Limb (tissue), 2 donors: ENCODE data around the gene EPAS1.

Experiments
- DNase-seq, 2 donors: peaks; one replicate each; pipeline ENCODE4 v3.0.0-alpha.2; 2016; ENCODE audit errors: extremely low spot score in 2 of 2

The EPAS1 gene

GRCh38 chr2:46319711-46320110 is 22.5 kb downstream of the EPAS1 start:
- DNase-seq, result no peak

- no peak for DNase-seq
Measured at GRCh38 chr2:46320141-46320567, 22.9 kb downstream of the EPAS1 start.

- DNase-seq, result no peak
Measured at GRCh38 chr2:46323730-46324129, 26.5 kb downstream of the EPAS1 start.

GRCh38 chr2:46325182-46325928 is 28.1 kb downstream of the EPAS1 start:
- DNase-seq, result no peak

GRCh38 chr2:46326231-46326980 is 29.2 kb downstream of the EPAS1 start:
- DNase-seq, result no peak

GRCh38 chr2:46327627-46328026 is 30.4 kb downstream of the EPAS1 start:
- DNase-seq, result peak in 1 of 2 donors; percentile 12

- peak in 1 of 2 donors; percentile 14 for DNase-seq
Measured at GRCh38 chr2:46328291-46328690, 31.1 kb downstream of the EPAS1 start.

GRCh38 chr2:46328829-46329228 is 31.6 kb downstream of the EPAS1 start:
- DNase-seq, result no peak

- no peak for DNase-seq
Measured at GRCh38 chr2:46329340-46329739, 32.1 kb downstream of the EPAS1 start.

GRCh38 chr2:46329803-46330775 is 32.9 kb downstream of the EPAS1 start:
- peak in 1 of 2 donors; percentile 14 for DNase-seq

- DNase-seq, result peak in 1 of 2 donors; percentile 30
Measured at GRCh38 chr2:46331109-46331766, 34.0 kb downstream of the EPAS1 start.

GRCh38 chr2:46332686-46333281 is 35.6 kb downstream of the EPAS1 start:
- peak in 1 of 2 donors; percentile 16 for DNase-seq

- peak in 1 of 2 donors; percentile 16 for DNase-seq
Measured at GRCh38 chr2:46333912-46334311, 36.7 kb downstream of the EPAS1 start.

GRCh38 chr2:46334389-46335271 is 37.4 kb downstream of the EPAS1 start:
- DNase-seq, result peak in 1 of 2 donors; percentile 23

- DNase-seq, result peak; percentile 74 to 79
Measured at GRCh38 chr2:46335391-46336282, 38.4 kb downstream of the EPAS1 start.

GRCh38 chr2:46336283-46336959 is 39.2 kb downstream of the EPAS1 start:
- peak in 1 of 2 donors; percentile 31 for DNase-seq

- peak in 1 of 2 donors; percentile 21 for DNase-seq
Measured at GRCh38 chr2:46337208-46337994, 40.2 kb downstream of the EPAS1 start.
